Glomerular visceral epithelial cell (primary cell): ENCODE results near the gene PIGU.
"Not testable (repeated sequence)": the region's sequence is repeated elsewhere in the genome, so short reads cannot be mapped to it uniquely, and the experiment has no call there.

Source experiments
- DNase-seq: peaks from one replicate; pipeline ENCODE4 v3.0.0-alpha.2; 2016; ENCODE audit errors: extremely low spot score

PIGU gene

GRCh38 chr20:34663213-34663943, 13.5 kb downstream of the PIGU start:
- DNase-seq, result no peak

- DNase-seq, result peak; percentile 15
Observed at GRCh38 chr20:34661811-34662210, 15.1 kb downstream of the PIGU start.

- DNase-seq, result not testable (repeated sequence)
Observed at GRCh38 chr20:34658654-34659053, 18.2 kb downstream of the PIGU start.

GRCh38 chr20:34654207-34654744, 22.6 kb downstream of the PIGU start:
- DNase-seq, result no peak

- no peak for DNase-seq
Observed at GRCh38 chr20:34651200-34651599, 25.7 kb downstream of the PIGU start.

GRCh38 chr20:34647737-34648136, 29.2 kb downstream of the PIGU start:
- no peak for DNase-seq

- DNase-seq, result no peak
Observed at GRCh38 chr20:34644951-34645350, 31.9 kb downstream of the PIGU start.

- no peak for DNase-seq
Observed at GRCh38 chr20:34644345-34644744, 32.5 kb downstream of the PIGU start.

GRCh38 chr20:34643928-34644327, 33.0 kb downstream of the PIGU start:
- peak; percentile 9 for DNase-seq

- no peak for DNase-seq
Observed at GRCh38 chr20:34642009-34642408, 34.9 kb downstream of the PIGU start.

GRCh38 chr20:34639755-34640222, 37.1 kb downstream of the PIGU start:
- peak; percentile 38 for DNase-seq

GRCh38 chr20:34638532-34638931, 38.4 kb downstream of the PIGU start:
- DNase-seq, result no peak

GRCh38 chr20:34638039-34638292, 38.9 kb downstream of the PIGU start:
- DNase-seq, result no peak

- DNase-seq, result no peak
Observed at GRCh38 chr20:34637245-34638038, 39.5 kb downstream of the PIGU start.

- no peak for DNase-seq
Observed at GRCh38 chr20:34636648-34637047, 40.2 kb downstream of the PIGU start.

- DNase-seq, result no peak
Observed at GRCh38 chr20:34634392-34634791, 42.5 kb downstream of the PIGU start.

GRCh38 chr20:34632870-34633452, 43.9 kb downstream of the PIGU start:
- no peak for DNase-seq

- DNase-seq, result no peak
Observed at GRCh38 chr20:34629904-34630303, 47.0 kb downstream of the PIGU start.

GRCh38 chr20:34629342-34629741, 47.5 kb downstream of the PIGU start:
- DNase-seq, result no peak

GRCh38 chr20:34628026-34628425, 48.9 kb downstream of the PIGU start:
- DNase-seq, result no peak

GRCh38 chr20:34627458-34627857, 49.4 kb downstream of the PIGU start:
- no peak for DNase-seq

- no peak for DNase-seq
Observed at GRCh38 chr20:34626992-34627391, 49.9 kb downstream of the PIGU start.

- no peak for DNase-seq
Observed at GRCh38 chr20:34624629-34625028, 52.3 kb downstream of the PIGU start.
